SW 1271 (cell line): ENCODE results near the gene NDUFS2.
"Not testable (repeated sequence)": the region's sequence is repeated elsewhere in the genome, so short reads cannot be mapped to it uniquely, and the experiment has no call there.

Source experiments
- DNase-seq, 2 experiments: peaks; one replicate each; lab custom pipeline; 2025; lab: John Stamatoyannopoulos, UW

Gene NDUFS2

GRCh38 chr1:161220002-161220401, 17.8 kb downstream of the NDUFS2 start:
- no peak for DNase-seq

DNA sequence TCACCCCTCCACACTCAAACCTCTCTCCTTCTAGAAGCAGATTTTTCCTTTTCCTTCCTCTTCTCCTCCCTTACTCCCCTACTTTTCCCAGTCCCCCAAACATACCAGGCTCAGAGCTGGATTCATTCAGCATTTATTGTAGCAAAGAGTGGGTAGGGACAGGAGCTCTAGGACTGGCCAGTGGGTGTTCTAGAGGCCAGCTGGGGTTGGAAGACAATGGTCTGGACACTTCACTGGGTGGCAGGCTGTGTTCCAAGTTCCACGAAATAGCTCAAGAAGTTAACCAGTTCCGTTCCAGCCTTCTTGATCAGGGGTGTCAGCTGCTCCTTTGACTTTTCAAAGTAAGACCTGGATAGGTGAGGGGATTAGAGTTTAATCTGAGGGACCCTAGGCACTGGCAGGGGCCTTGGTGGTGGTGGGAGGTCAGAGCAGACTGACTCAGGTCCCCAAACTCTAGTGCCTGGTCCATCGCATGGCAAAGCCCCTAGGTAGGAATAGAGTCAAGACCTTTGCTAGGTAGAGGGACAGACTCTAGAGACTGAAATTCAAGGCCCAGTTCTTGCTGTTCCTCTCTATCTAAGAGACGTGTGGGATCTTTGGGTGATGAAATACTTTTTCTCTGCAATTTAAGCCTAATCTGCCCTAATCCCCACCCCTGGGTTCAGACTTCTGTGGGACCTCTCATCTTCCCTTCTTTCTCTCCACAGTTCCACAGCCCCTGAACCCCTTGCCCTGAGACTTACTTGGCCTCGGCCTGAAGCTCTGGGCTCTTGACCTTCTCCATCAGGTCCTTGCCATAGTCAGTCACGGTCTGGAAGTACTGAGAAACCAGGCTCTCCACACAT, 20.2 kb downstream of the NDUFS2 start:
- DNase-seq: no peak

DNA sequence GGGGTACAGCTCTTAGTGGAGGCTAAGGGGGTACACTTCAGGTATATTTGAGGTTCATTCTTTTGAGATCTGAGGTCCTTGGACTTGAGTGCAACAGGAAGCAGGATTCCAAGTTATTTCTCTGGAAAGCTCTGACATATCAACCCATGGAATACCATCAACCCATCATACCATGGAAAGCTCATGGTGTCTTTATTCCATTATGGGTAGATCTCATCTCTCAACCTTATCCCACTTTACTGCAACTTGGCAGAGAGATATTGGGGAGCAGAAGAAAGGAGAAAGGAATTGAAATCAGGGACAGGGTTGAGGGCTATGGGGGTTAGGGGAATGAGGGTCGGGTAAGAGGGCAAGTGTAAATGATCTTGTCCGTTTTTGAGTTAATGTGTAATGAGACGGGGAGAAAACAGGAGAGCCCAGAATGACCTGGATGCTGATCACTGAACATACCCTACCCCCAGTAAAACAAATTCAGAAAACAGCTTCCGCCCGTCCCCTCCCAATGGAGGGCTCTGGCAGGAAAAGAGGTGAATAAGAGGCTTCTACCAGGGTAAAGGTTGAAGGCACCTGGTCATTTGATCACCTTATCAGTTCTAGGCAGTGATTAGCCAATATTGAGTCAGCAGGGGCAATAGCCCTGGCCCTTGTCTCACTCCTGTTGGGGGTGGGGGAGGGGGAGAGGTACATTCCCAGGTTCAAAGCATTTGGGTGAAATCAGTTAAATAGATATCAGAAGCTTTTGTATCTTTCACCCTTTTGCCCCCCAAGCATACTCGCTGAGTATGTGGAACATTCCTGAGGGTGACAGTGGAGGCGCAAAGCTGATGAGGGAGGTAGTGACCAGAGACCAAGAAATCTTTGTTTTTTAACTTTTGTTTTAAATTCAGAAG, 21.9 kb downstream of the NDUFS2 start:
- no peak for DNase-seq

- not testable (repeated sequence) for DNase-seq
These were observed 22.5 kb downstream of the NDUFS2 start for GRCh38 chr1:161224695-161225087.

DNA sequence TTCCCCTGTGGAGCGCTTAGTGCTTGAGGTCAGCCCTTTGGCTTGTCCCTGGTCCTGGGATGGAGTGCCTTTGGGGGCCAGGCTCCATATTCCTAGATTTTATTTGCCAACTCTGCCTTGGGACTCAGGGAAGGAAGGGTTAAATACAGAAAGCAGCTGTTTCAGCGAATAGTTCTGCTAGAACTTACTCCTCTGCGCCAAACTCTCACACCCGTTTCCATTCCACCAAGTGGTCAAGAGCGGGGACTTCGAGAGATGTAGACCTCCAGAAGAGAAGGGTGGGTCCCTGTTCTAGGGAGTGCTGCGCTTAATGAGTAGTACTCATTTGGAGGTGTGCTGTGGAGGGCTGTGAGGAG, 23.0 kb downstream of the NDUFS2 start:
- DNase-seq: no peak

GRCh38 chr1:161225534-161226319, 23.6 kb downstream of the NDUFS2 start, which contains the start of gene TOMM40L:
Gene TOMM40L (plus strand): TSS chr1:161226060. CDS start chr1:161226490, 430 bp downstream.
- DNase-seq: no peak

DNA sequence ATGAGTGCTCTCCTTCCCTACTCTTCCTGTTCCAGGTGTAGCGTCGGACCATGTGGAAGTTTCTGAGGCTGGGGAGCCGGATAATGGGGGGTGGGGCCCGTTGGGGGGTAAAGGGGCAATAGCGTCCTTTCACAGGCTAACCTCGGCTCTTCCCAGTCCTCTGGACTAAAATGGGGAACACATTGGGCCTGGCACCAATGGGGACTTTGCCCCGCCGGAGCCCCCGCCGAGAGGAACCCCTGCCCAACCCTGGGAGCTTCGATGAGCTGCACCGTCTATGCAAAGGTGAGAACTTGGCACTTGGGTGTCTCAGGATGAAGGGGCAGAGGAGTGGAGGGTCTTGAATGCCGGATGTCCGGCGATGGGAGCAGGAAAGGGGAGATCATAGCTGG, 24.1 kb downstream of the NDUFS2 start:
- no peak for DNase-seq

- DNase-seq: no peak
These were observed 24.6 kb downstream of the NDUFS2 start for GRCh38 chr1:161226759-161227158.

- DNase-seq: peak in 1 of 2 experiments; percentile 28
These were observed 25.2 kb downstream of the NDUFS2 start for GRCh38 chr1:161227196-161227871.

- DNase-seq: no peak
These were observed 25.9 kb downstream of the NDUFS2 start for GRCh38 chr1:161228032-161228431.

DNA sequence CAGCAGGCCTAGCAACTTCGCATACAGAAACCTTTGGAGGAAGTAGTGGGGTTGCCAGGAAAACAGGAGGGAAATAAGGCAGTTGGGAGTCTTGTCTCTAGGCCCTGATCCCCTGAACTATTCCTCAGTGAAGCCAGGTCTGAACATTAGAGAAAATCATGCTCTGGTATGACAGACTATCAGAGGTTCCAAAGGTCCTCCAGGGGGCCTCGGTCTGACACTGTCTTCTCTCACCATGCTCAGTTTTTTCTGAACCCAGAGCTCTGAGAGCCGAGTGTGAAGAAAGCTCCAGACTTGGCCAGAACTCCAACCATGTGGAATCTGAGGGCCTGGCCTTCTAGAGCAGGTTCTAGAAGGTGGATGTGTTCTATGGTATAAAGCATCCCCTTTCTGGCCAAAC, 27.7 kb downstream of the NDUFS2 start:
- no peak for DNase-seq

GRCh38 chr1:161230762-161231161, 28.6 kb downstream of the NDUFS2 start:
- DNase-seq: no peak

DNA sequence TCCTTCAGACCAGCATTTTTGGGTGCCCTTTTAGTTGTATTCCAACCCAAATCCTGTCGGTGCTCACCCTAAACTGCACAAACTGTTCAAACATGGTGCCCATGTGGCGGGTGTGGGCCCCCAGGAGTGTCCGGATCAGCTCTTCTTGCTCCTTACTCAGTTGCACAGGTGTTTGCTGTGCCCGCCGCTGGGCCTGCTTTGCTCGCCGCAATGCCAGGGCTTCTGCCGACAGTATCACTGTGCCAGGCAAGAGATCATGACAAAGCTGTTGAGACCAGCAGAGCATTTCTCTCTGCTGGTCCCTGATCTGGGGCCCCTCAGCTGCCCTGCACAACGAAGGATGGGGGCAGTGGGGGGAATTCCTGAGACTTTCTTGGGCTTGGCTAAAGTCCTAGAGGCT, 30.9 kb downstream of the NDUFS2 start:
- no peak for DNase-seq

DNA sequence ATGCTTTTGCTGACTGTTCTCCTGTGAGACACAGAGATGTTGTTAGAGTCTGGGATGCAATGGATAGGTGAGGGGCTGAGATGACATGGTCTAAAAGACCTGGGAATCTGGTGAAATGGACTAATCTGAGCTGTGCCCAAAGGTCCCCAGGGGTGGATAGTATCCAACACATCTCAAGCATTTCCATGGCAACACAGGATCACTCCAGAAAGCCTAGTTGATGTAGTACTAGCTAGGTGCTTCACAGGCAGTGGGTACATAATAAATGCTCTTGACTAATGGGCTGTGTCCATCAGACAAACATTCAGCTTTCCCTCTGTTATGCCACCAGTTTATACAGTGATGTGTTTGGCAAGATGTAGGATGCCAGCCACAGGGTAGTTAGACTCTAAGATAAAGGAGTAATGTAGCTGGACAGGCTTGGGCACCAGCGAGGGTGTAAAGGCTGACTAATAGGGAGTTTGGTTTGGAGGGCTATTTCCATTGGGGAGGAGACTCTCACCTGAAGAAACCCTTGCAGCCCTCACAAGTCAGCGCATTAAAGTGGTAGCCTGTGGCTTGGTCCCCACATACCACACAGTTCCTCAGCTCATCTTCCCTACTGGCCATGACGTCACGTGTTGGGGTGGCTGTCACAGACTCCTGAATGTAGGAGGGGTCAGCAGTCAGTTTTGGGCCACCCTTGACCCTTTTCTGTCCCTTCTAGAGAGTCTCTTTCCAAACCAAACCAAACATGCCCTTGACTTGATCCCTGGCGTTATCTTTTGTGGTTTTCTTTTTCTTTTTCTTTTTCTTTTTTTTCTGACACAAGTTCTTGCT, 34.0 kb downstream of the NDUFS2 start:
- no peak for DNase-seq

GRCh38 chr1:161238039-161238473, 35.9 kb downstream of the NDUFS2 start, which contains the start of gene NR1I3:
Gene NR1I3 (minus strand): TSS chr1:161238203. CDS start chr1:161236565, 1,638 bp downstream.
- DNase-seq: no peak

- DNase-seq: no peak
These were observed 39.5 kb downstream of the NDUFS2 start for GRCh38 chr1:161241682-161242081.

DNA sequence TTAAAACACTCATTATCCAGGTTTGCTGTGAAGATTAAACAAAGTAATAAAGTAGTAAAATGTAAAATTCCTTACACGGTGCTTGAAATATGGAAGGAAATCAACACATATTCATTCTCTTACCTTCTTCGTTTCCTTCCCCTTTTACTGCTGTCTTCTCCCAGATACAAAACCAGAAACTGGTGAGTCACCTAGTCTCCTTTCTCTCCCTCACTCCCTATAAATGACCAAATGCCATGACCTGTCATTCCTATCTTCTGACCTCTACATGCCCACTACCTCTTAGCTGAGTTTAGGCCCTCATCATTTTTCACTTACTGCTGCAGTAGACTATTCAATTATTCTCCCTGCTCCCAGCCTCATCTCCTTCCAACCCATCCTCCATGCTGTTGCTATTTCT, 40.1 kb downstream of the NDUFS2 start:
- no peak for DNase-seq

GRCh38 chr1:161244888-161245287, 42.7 kb downstream of the NDUFS2 start:
- DNase-seq: no peak

DNA sequence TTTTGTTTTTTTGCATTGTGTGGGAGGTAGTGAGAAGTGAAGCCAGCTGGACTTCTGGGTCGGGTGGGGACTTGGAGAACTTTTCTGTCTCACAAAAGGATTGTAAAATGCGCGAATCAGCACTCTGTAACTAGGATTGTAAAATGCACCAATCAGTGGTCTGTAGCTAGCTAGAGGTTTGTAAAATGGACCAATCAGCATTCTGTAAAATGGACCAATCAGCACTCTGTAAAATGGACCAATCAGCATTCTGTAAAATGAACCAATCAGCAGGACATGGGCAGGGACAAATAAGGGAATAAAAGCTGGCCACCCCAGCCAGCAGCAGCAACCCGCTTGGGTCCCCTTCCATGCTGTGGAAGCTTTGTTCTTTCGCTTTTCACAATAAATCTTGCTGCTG, 47.9 kb downstream of the NDUFS2 start:
- not testable (repeated sequence) for DNase-seq

DNA sequence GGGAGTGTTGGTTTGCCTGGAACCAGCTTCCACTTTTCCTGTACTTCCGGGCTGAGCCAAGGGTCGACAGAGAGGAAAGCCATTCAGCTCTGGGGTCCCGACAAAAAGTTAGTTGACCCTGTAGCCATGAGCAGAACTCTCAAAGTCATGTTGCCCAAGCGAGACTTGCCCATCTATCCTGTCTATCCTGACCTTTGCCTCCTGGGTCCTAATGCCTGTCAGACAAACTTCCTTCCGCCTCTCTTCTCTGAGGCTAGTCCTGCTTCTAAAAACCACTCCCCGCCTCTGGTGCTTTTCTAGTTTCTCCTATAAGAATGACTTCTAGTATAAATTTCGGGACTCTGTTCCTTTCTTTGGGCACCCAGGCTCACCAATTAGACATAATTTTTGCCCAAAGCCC, 48.7 kb downstream of the NDUFS2 start:
- DNase-seq: no peak

DNA sequence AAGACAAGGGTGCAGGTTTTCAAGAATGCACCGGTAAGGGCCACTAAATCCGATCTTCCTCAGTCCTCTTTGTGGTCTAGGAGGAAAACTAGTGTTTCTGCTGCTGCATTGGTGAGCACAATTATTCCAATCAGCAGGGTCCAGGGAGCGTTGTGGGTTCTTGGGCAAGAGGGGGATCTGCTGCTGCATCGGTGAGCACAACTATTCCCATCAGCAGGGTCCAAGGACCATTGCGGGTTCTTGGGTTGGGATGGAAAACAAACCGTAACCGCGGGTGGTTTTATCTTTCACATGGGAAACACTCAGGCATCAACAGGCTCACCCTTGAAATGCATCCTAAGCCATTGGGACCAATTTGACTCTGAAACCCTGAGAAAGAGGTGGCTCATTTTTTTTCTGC, 49.4 kb downstream of the NDUFS2 start:
- DNase-seq: no peak
